Heart left ventricle (tissue), 16 donors: ENCODE results near the gene CASP8. TPM values are rescaled to one million over a fixed set of nuclear protein-coding genes. Genes with fewer than 3 reads are reported as not detected.
A peak's percentile ranks its signal among the peaks of the same experiment; 100 is the strongest.

Experiments
- ATAC-seq, 4 donors: fragments of 200-7000 bp; cut with Tn5 transposase; one replicate each; pipeline ENCODE4 v1.9.1; 2020 to 2022; ENCODE audit warnings: moderate library complexity in 4 of 4, mild to moderate bottlenecking in 3 of 4, moderate number of reproducible peaks in 1 of 4
- DNase-seq, 5 donors: peaks; one replicate each; pipeline ENCODE4 v3.0.0-alpha.2; 2020
- H3K27ac ChIP-seq, 12 donors: fragments of 200-600 bp; sonication (generic) in 4 of 12; one replicate each; pipeline versions ENCODE4 v1.5.0 to v1.8.0; 2016 to 2022; ENCODE audit warnings: mild to moderate bottlenecking in 2 of 12
- H3K27me3 ChIP-seq, 9 donors: fragments of 200-600 bp; sonication (generic) in 2 of 9; one replicate each; pipeline versions ENCODE4 v1.5.1 to v1.8.0; 2016 to 2022; ENCODE audit warnings: mild to moderate bottlenecking in 3 of 9
- H3K36me3 ChIP-seq, 9 donors: fragments of 200-600 bp; sonication (generic) in 2 of 9; one replicate each; pipeline versions ENCODE4 v1.5.0 to v1.8.0; 2018 to 2022; ENCODE audit warnings: mild to moderate bottlenecking in 2 of 9
- H3K4me1 ChIP-seq, 12 donors: fragments of 200-600 bp; sonication (generic) in 4 of 12; one replicate each; pipeline versions ENCODE4 v1.5.0 to v1.8.0; 2016 to 2022; ENCODE audit warnings: mild to moderate bottlenecking in 3 of 12
- H3K4me3 ChIP-seq, 12 donors: fragments of 200-600 bp; sonication (generic) in 4 of 12; one replicate each; pipeline versions ENCODE4 v1.5.0 to v1.8.0; 2017 to 2022; ENCODE audit warnings: mild to moderate bottlenecking in 9 of 12, moderate library complexity in 4 of 12
- H3K9me3 ChIP-seq, 12 donors: fragments of 200-600 bp; sonication (generic) in 4 of 12; one replicate each; pipeline versions ENCODE4 v1.5.0 to v1.8.0; 2016 to 2022; ENCODE audit warnings: mild to moderate bottlenecking in 1 of 12
- CTCF ChIP-seq, 12 donors: fragments of 200-600 bp; sonication (generic) in 4 of 12; IDR thresholded peaks; one replicate each; pipeline versions ENCODE4 v1.5.0 to v1.8.0; 2018 to 2022; ENCODE audit warnings: antibody characterized with exemption in 12 of 12, mild to moderate bottlenecking in 5 of 12
- POLR2A ChIP-seq, 2 donors: fragments of 450-650 bp; IDR thresholded peaks; one replicate each; pipeline ENCODE4 v1.6.1; 2017; ENCODE audit warnings: antibody characterized with exemption in 2 of 2, mild to moderate bottlenecking in 2 of 2, moderate library complexity in 2 of 2
- WGBS, 4 donors: extraction: QIAGEN DNeasy Blood & Tissue Kit in 2 of 4; methylation state at CpG; one replicate each; pipeline versions ENCODE4 v1.1.5 to v1.1.7; 2013 to 2018; 5-methylcytosine and 5-hydroxymethylcytosine counted together
- intact Hi-C, 10 donors: fragments of 100-400 bp; cut with DNase I; formaldehyde crosslinking; loops; one replicate each; pipeline versions ENCODE4 v1.11.1 to v1.14.2; 2022
- polyA plus RNA-seq, 2 donors: library from polyadenylated mRNA; stranded (reverse); fragments of 200-250 nt; gene quantifications; one replicate each; pipeline ENCODE4 v1.2.3, GENCODE V29; 2013
- total RNA-seq, 9 donors: library from RNA; depleted of rRNA in 2 of 9; stranded (reverse); fragments of >200 nt in 2 of 9; fragmentation: NEBNext Ultra II Directional in 3 of 9; extraction: Animal tissue kit (Norgen Biotek cat#: 25700) in 3 of 9; gene quantifications; one replicate each; pipeline versions ENCODE4 v1.1.0 to v1.2.4, GENCODE V29; 2016 to 2023
- donor health status: ischemic (EF 13 %, LVEDD 7.1; RV severe dilation, severe dysfunction).
- donor health status: healthy with polysubstance abuse.
- donor health status: DM: no; HTN: yes; CAD: no.
- donor health status: DM: no; HTN: no; CAD: no.
- donor health status: ischemic (EF 25% LVEDD 6.9; RV normal size, moderate dysfunction).
- donor health status: ischemic (EF 25% LVEDD 5.7; RV mildly dilated, moderate dysfunction).
- donor health status: healthy.
- donor health status: DM: yes; HTN: yes; CAD: no.
- donor health status: ischemic (EF 35%, LVEDD 5.7; RV mildly dilated, moderate dysfunction).
- donor health status: nonischemic (EF 11% LVEDD 7.7; RV severe dilation, severe dysfunction).
- donor health status: DM: yes; HTN: yes; CAD: no.
- donor health status: PGD.
- donor health status: ischemic (EF 29% LVEDD 5.4; RV normal size, mild dysfunction).
- donor health status: nonischemic (EF 23%, LVEDD 6.1; RV moderate dilation, normal function).

Gene CASP8
- total and polyA plus RNA-seq, 11 donors = 1.8 to 15.7 (median 2.9) TPM

GRCh38 chr2:201228271-201228911 lies 31.9 kb upstream of the CASP8 start:
- Histone ChIP-seq H3K9me3 (no peaks in the 10 kb centered on the region), H3K36me3 (no peaks in the 10 kb centered on the region), H3K27me3 (no peaks in the 10 kb centered on the region), H3K27ac (peak overlapping the region in 7 of 12 donors; percentile 22 to 71 (median 31)), H3K4me1 (peaks cover 0 to 44% (median 10%) of the 10 kb centered on the region in 12 donors), H3K4me3 (no peak overlapping the region)
- DNase-seq (no peak), ATAC-seq (peak in 1 of 4 donors; percentile 10)
- 73 to 85% (median 82%) methylated on average over 3 of the region's 3 CpGs for WGBS, 4 donors
- intact Hi-C loops = loop anchor here in 2 of 10 donors (5.0 kb wide), 1 partner anchor 41 kb away; no protein-coding TSS in a partner anchor
- TF ChIP-seq POLR2A (IDR thresholded peaks at IDR 0.05) (no peak), CTCF (IDR thresholded peaks at IDR 0.05) (no peak)

GRCh38 chr2:201228912-201229290 lies 31.4 kb upstream of the CASP8 start:
- no peaks in the 10 kb centered on the region for H3K9me3 ChIP-seq
- 57 to 74% (median 61%) methylated on average over 12 of the region's 12 CpGs for WGBS, 4 donors
- intact Hi-C loops = loop anchor here in 2 of 10 donors (5.0 kb wide), 1 partner anchor 42 kb away; no protein-coding TSS in a partner anchor
- DNase-seq = peak in 1 of 5 donors; percentile 22
- H3K4me1 ChIP-seq = peaks cover 0 to 44% (median 10%) of the 10 kb centered on the region in 12 donors
- no peak overlapping the region for H3K4me3 ChIP-seq
- no peaks in the 10 kb centered on the region for H3K27me3 ChIP-seq
- no peak for ATAC-seq
- TF ChIP-seq POLR2A (IDR thresholded peaks at IDR 0.05) = no peak
- no peak for TF ChIP-seq CTCF (IDR thresholded peaks at IDR 0.05)
- peak overlapping the region in 8 of 12 donors; percentile 10 to 71 (median 30) for H3K27ac ChIP-seq
- no peaks in the 10 kb centered on the region for H3K36me3 ChIP-seq

- WGBS, 4 donors = 16 to 20% (median 18%) methylated on average over 8 of the region's 8 CpGs
- intact Hi-C loops = loop anchor here in 9 of 10 donors (1.0 to 10.0 kb wide), 14 partner anchors 41 to 393 kb away; partner anchors contain the start of genes CASP10 (in 6 of the 9), CFLAR (in 3 of the 9), ORC2 (in 2 of the 9) and STRADB (in 1 of the 9)
- peak; percentile 86 to 91 (median 89) for DNase-seq
Observed at GRCh38 chr2:201231781-201232466, 28.4 kb upstream of the CASP8 start.

More at GRCh38 chr2:201231781-201232466, 28.4 kb upstream of the CASP8 start:
- no peaks in the 10 kb centered on the region for H3K9me3 ChIP-seq
- ATAC-seq = peak; percentile 82 to 90 (median 90)
- TF ChIP-seq CTCF (IDR thresholded peaks at IDR 0.05) (peak; percentile 81 to 93 (median 88)), POLR2A (IDR thresholded peaks at IDR 0.05) (no peak)
- H3K4me1 ChIP-seq = peaks cover 0 to 63% (median 15%) of the 10 kb centered on the region in 12 donors
- H3K36me3 ChIP-seq = no peaks in the 10 kb centered on the region
- peak overlapping the region in 3 of 12 donors; percentile 5 to 20 (median 19) for H3K4me3 ChIP-seq
- H3K27me3 ChIP-seq = no peaks in the 10 kb centered on the region
- H3K27ac ChIP-seq = peak overlapping the region in 8 of 12 donors; percentile 12 to 66 (median 36)
